IMR-90 (cell line): ENCODE results near the gene KCNA10. TPM values are rescaled to one million over a fixed set of nuclear protein-coding genes. Genes with fewer than 3 reads are reported as not detected.

Experiments used
- ATAC-seq: fragments of 200-7000 bp; cut with Tn5 transposase; 2 replicates; pipeline ENCODE4 v1.9.1; 2020; ENCODE audit warnings: low read depth, mild to moderate bottlenecking, moderate library complexity
- BruUV-seq: library from RNA; stranded (reverse); fragments of 400-500 nt; replicated peaks from 2 replicates; lab custom pipeline; 2021; lab: Mats Ljungman, UMichigan
- CTCF ChIA-PET: fragments of 300-600 bp; formaldehyde crosslinking; extraction: SDS; loops from one replicate; lab custom pipeline; 2021; ENCODE audit warnings: antibody characterized with exemption; lab: Yijun Ruan, JAX
- POLR2A ChIA-PET: fragments of 300-600 bp; sonication (Branson Sonifier 250); formaldehyde crosslinking; loops from one replicate; lab custom pipeline; 2022; ENCODE audit warnings: antibody characterized with exemption; ENCODE audit not compliant: unreplicated experiment; lab: Charles Lee
- DNase-seq: peaks from one replicate; pipeline ENCODE4 v3.0.0; 2013
- H2AFZ ChIP-seq: replicated peaks from 2 replicates; pipeline ENCODE3; 2013; ENCODE audit warnings: low read length, mild to moderate bottlenecking; ENCODE audit not compliant: poor library complexity
- H2AK5ac ChIP-seq: 2 replicates; pipeline ENCODE4 v1.6.1; 2013; ENCODE audit warnings: low read depth, low read length, inconsistent platforms
- H2AK9ac ChIP-seq: replicated peaks from 2 replicates; pipeline ENCODE3; 2013; ENCODE audit warnings: mild to moderate bottlenecking, low read depth, low read length, moderate library complexity; ENCODE audit not compliant: poor library complexity
- H2BK120ac ChIP-seq: 2 replicates; pipeline ENCODE4 v1.6.1; 2013; ENCODE audit warnings: low read depth, low read length, inconsistent platforms
- H2BK15ac ChIP-seq: 3 replicates; pipeline ENCODE4 v1.6.1; 2013; ENCODE audit warnings: low read depth, low read length, inconsistent platforms
- H2BK20ac ChIP-seq: 2 replicates; pipeline ENCODE4 v1.6.1; 2013; ENCODE audit warnings: low read depth, mild to moderate bottlenecking, inconsistent platforms, low read length, moderate library complexity
- H2BK5ac ChIP-seq: 2 replicates; pipeline ENCODE4 v1.6.1; 2013; ENCODE audit warnings: mild to moderate bottlenecking, low read depth, low read length, inconsistent platforms; ENCODE audit not compliant: poor library complexity, severe bottlenecking
- H3K14ac ChIP-seq: replicated peaks from 2 replicates; pipeline ENCODE4 v1.6.1; 2013; ENCODE audit warnings: low read depth, low read length, inconsistent platforms
- H3K18ac ChIP-seq: 2 replicates; pipeline ENCODE4 v1.6.1; 2013; ENCODE audit warnings: low read depth, low read length, control low read depth
- H3K23ac ChIP-seq: 2 replicates; pipeline ENCODE4 v1.6.1; 2013; ENCODE audit warnings: low read depth, low read length, inconsistent platforms
- H3K27ac ChIP-seq: 2 replicates; pipeline ENCODE4 v1.5.1; 2013; ENCODE audit warnings: mild to moderate bottlenecking, control low read depth, low read length; ENCODE audit not compliant: insufficient read depth
- H3K27me3 ChIP-seq: 2 replicates; pipeline ENCODE4 v1.6.1; 2013; ENCODE audit warnings: low read length; ENCODE audit not compliant: control insufficient read depth, insufficient read depth
- H3K36me3 ChIP-seq: 2 replicates; pipeline ENCODE4 v1.6.1; 2013; ENCODE audit warnings: low read length, mixed read lengths; ENCODE audit not compliant: control insufficient read depth, insufficient read depth
- H3K4ac ChIP-seq: 2 replicates; pipeline ENCODE4 v1.6.1; 2013; ENCODE audit warnings: low read depth, low read length, inconsistent platforms
- H3K4me1 ChIP-seq: 2 replicates; pipeline ENCODE4 v1.6.1; 2013; ENCODE audit warnings: low read length, mixed read lengths; ENCODE audit not compliant: control insufficient read depth, insufficient read depth
- H3K4me2 ChIP-seq: 2 replicates; pipeline ENCODE4 v1.6.1; 2013; ENCODE audit warnings: low read depth, mild to moderate bottlenecking, control low read depth, low read length, moderate library complexity
- H3K4me3 ChIP-seq: 2 replicates; pipeline ENCODE4 v1.5.1; 2013; ENCODE audit warnings: low read depth, mild to moderate bottlenecking, control low read depth, low read length, moderate library complexity; ENCODE audit not compliant: insufficient read depth
- H3K56ac ChIP-seq: 2 replicates; pipeline ENCODE4 v1.6.1; 2013; ENCODE audit warnings: low read length, inconsistent platforms; ENCODE audit not compliant: insufficient read depth; ENCODE audit errors: extremely low read depth
- H3K79me1 ChIP-seq, 2 experiments: 2 replicates each; pipeline ENCODE4 v1.6.1; 2013; ENCODE audit warnings: low read length in 2 of 2, inconsistent platforms in 1 of 2, low read depth in 1 of 2
- H3K9ac ChIP-seq: 2 replicates; pipeline ENCODE4 v1.6.1; 2013; ENCODE audit warnings: low read depth, low read length, control low read depth
- H3K9me1 ChIP-seq: 2 replicates; pipeline ENCODE4 v1.6.1; 2013; ENCODE audit warnings: low read length, inconsistent platforms; ENCODE audit not compliant: insufficient read depth
- H3K9me3 ChIP-seq: 2 replicates; pipeline ENCODE4 v1.6.1; 2013; ENCODE audit warnings: low read length; ENCODE audit not compliant: control insufficient read depth, insufficient read depth
- H4K20me1 ChIP-seq: 2 replicates; pipeline ENCODE4 v1.6.1; 2013; ENCODE audit warnings: low read length, inconsistent platforms; ENCODE audit not compliant: insufficient read depth
- H4K5ac ChIP-seq: 2 replicates; pipeline ENCODE4 v1.6.1; 2013; ENCODE audit warnings: mild to moderate bottlenecking, low read depth, low read length, control low read depth
- H4K8ac ChIP-seq, 2 experiments: 2 replicates each; pipeline ENCODE4 v1.6.1; 2013; ENCODE audit warnings: low read depth in 2 of 2, low read length in 2 of 2, control low read depth in 1 of 2, inconsistent platforms in 1 of 2
- H4K91ac ChIP-seq: 2 replicates; pipeline ENCODE4 v1.6.1; 2013; ENCODE audit warnings: low read depth, low read length, inconsistent platforms; ENCODE audit not compliant: insufficient read depth
- POLR2A ChIP-seq: IDR thresholded peaks from 2 replicates; pipeline ENCODE4 v1.6.1; 2012; ENCODE audit warnings: mild to moderate bottlenecking, low read depth, low read length
- WGBS, 2 experiments: methylation state at CpG; one replicate each; pipeline versions ENCODE4 v1.1.5 to v1.1.7; 2013; ENCODE audit warnings: missing lambda C conversion rate in 2 of 2; ENCODE audit not compliant: insufficient read length in 1 of 2; ENCODE audit errors: extremely low coverage in 2 of 2; 5-methylcytosine and 5-hydroxymethylcytosine counted together
- dilution Hi-C: fragments of 300-500 bp; cut with HindIII; formaldehyde crosslinking; loops from one replicate; pipeline ENCODE4 v1.14.3; 2018; ENCODE audit warnings: low sequenced_read_pairs; ENCODE audit not compliant: unreplicated experiment
- in situ Hi-C: fragments of 300-500 bp; cut with MboI; formaldehyde crosslinking; loops from 3 replicates; pipeline ENCODE4 v1.14.3; 2019; ENCODE audit warnings: low sequenced_read_pairs, inconsistent platforms, mixed read lengths
- intact Hi-C: fragments of 100-400 bp; cut with micrococcal nuclease; formaldehyde crosslinking; loops from 2 replicates; pipeline ENCODE4 v1.10.0; 2022
- polyA plus RNA-seq, 3 experiments: library from polyadenylated mRNA; depleted of rRNA; stranded (reverse); fragments of >200 nt; gene quantifications; 2 replicates each; pipeline ENCODE4 v1.2.3, GENCODE V29; 2012; ENCODE audit warnings: low replicate concordance in 1 of 3
- total RNA-seq: library from RNA; depleted of rRNA; stranded (reverse); fragments of >200 nt; gene quantifications from 2 replicates; pipeline ENCODE4 v1.2.3, GENCODE V29; 2012

Gene KCNA10
- total and polyA plus RNA-seq, 2 of the 4 experiments (the other 2 are of a cell fraction) = not detected

DNA sequence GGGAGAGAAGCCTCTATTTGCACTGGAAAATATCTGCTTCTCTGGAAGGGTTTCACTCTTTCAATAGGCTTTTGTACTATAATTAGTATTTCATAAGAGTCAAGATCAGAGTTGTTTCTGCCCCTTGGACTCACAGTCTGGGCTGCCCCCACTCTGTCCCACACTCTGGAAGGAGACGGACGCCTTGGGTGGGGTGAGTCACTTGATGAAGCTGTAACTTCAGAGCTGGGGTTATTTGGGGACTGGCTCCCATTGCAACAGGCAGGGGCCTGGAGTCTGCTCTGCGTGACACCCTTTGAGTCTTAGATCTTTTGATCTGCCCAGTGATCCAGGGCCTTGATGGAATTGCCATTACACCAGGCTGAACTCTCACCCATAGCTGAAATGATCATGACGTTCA is 4.0 kb upstream of the KCNA10 start:
- H4K8ac ChIP-seq = no peak overlapping the region
- intact Hi-C loops (no loop called here), in situ Hi-C loops (loop anchor here (10.0 kb wide), 1 partner anchor 252 kb away; no protein-coding TSS in a partner anchor), dilution Hi-C loops (no loop called here)
- H2AFZ ChIP-seq = no peak overlapping the region
- no peak overlapping the region for H2BK15ac ChIP-seq
- TF ChIP-seq POLR2A = no peak
- no peak overlapping the region for H3K23ac ChIP-seq
- no peaks in the 10 kb centered on the region for H3K9me1 ChIP-seq
- H4K20me1 ChIP-seq = no peaks in the 10 kb centered on the region
- H3K9me3 ChIP-seq = no peaks in the 10 kb centered on the region
- H3K79me1 ChIP-seq = no peaks in the 10 kb centered on the region
- no peak overlapping the region for H2BK5ac ChIP-seq
- peak; percentile 21; the same call in 1 of the 2 replicates for ATAC-seq
- ChIA-PET CTCF (no interaction called here), POLR2A (no interaction called here)
- BruUV-seq = no TSS peak
- H4K5ac ChIP-seq = no peak overlapping the region
- no peak overlapping the region for H3K4me2 ChIP-seq
- no peak overlapping the region for H3K18ac ChIP-seq
- H3K14ac ChIP-seq = no peak overlapping the region
- H3K4ac ChIP-seq = no peak overlapping the region
- DNase-seq = no peak
- no peak overlapping the region for H3K27ac ChIP-seq
- H3K36me3 ChIP-seq = no peaks in the 10 kb centered on the region
- peaks cover 38% of the 10 kb centered on the region for H3K27me3 ChIP-seq
- H2BK120ac ChIP-seq = no peak overlapping the region
- no peak overlapping the region for H2BK20ac ChIP-seq
- no peak overlapping the region for H3K9ac ChIP-seq
- H3K4me1 ChIP-seq = no peaks in the 10 kb centered on the region
- no peak overlapping the region for H2AK5ac ChIP-seq
- no peak overlapping the region for H4K91ac ChIP-seq
- no peak overlapping the region for H2AK9ac ChIP-seq
- H3K56ac ChIP-seq = no peak overlapping the region
- H3K4me3 ChIP-seq = no peak overlapping the region
- no CpG with 5 or more reads among the region's 4 CpGs for WGBS, 2 experiments
